Measurements from ENCODE around the gene TEKTIP1. TPM values are rescaled to one million over a fixed set of nuclear protein-coding genes. Genes with fewer than 3 reads are reported as not detected.

Gene TEKTIP1
- total and polyA plus RNA-seq, 10 of the 15 experiments (the other 5 are each of a cell fraction or from before 2014, with no cell fraction given), result 0.18 to 2.6 (median 0.60) TPM; not detected in 5

DNA sequence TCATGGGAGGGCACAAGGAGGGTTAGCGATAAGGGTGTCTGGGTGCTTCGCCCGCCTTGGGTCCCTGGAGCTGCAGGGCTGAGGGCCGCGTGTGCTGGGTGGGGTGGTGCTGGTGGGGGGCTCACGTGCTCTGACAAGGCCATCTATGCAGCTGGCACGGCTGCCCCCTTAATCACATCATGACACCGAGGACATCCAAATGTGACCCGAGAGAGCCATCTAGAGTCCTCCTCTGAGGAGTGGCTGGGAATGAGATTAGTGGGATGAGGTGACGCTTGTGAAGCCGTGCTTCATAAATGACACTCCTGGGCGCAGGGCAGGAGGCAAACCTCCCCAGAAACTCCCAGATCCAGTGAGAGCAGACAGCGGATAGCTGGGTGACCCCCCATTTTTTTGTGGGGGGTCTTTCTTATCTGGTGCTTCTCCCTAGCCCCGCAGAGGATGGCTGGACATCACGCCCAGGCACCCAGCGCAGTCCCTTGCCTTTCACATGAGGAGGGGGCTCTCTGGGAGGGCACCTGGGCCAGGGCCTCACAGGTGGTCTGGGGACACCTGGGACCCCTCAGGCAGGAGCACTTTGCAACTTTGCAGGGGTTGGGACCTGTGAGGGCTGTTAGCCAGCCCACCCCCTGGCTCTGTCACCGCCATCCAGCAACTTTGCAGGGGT lies 26.3 kb upstream of the TEKTIP1 start:
- SMC1A ChIA-PET (ENCODE audit: uncharacterized antibody, unreplicated experiment), result no interaction called here
- no peaks in the 10 kb centered on the region for H3K27me3 ChIP-seq (replicated peaks in 1 of 2; ENCODE audit: control insufficient read depth in 2 of 2, insufficient read depth in 2 of 2, low read length in 1 of 2)
- no peaks in the 10 kb centered on the region for H4K20me1 ChIP-seq (ENCODE audit: control insufficient read depth, insufficient read depth)
- in situ Hi-C loops (cut with MboI) (no loop called here), intact Hi-C loops (cut with micrococcal nuclease; ENCODE audit: unreplicated experiment) (no loop called here)
- H3K4me2 ChIP-seq (ENCODE audit: control insufficient read depth, insufficient read depth), result no peak overlapping the region
- H3K9me3 ChIP-seq (replicated peaks; ENCODE audit: control insufficient read depth, insufficient read depth, low read length), result no peaks in the 10 kb centered on the region
- H2AFZ ChIP-seq (ENCODE audit: control insufficient read depth, low read depth, low read length), result no peak overlapping the region
- POLR2A ChIA-PET, result no interaction called here
- TF ChIP-seq SREBF2 (IDR thresholded peaks at IDR 0.05; ENCODE audit: low read length) (no peak), WRNIP1 (IDR thresholded peaks at IDR 0.05; ENCODE audit: borderline replicate concordance, low read depth, low read length) (no peak), BCL11A (IDR thresholded peaks at IDR 0.05; ENCODE audit: low read depth, low read length) (no peak)
- CTCF ChIA-PET, result no interaction called here
- peaks cover 32% of the 10 kb centered on the region for H3K79me2 ChIP-seq (ENCODE audit: control insufficient read depth, insufficient read depth, low read length)
- H3K36me3 ChIP-seq (ENCODE audit: control insufficient read depth in 2 of 2, insufficient read depth in 2 of 2, low read length in 1 of 2), result peaks cover 0 to 1% of the 10 kb centered on the region in 2 experiments; a peak in 3 of 4 replicates
- H3K27ac ChIP-seq (ENCODE audit: control insufficient read depth, insufficient read depth), result no peak overlapping the region
- H3K4me3 ChIP-seq, result no peak overlapping the region
- DNase-seq (ENCODE audit: low read depth, low spot score), result no peak
- no peak for FAIRE-seq
- RAD21 ChIA-PET (ENCODE audit: unreplicated experiment), result no interaction called here
- no peak for ATAC-seq
- H3K9ac ChIP-seq (ENCODE audit: control insufficient read depth, insufficient read depth, low read length), result no peak overlapping the region
- 91% methylated on average over 17 of the region's 17 CpGs for WGBS (ENCODE audit: insufficient coverage, insufficient replicate concordance, low lambda C conversion rate, missing lambda C conversion rate)
- H3K4me1 ChIP-seq (ENCODE audit: control insufficient read depth, insufficient read depth, low read length), result peaks cover 9% of the 10 kb centered on the region; the same call in 1 of the 2 replicates
- BruUV-seq (replicated peaks), result no TSS peak

DNA sequence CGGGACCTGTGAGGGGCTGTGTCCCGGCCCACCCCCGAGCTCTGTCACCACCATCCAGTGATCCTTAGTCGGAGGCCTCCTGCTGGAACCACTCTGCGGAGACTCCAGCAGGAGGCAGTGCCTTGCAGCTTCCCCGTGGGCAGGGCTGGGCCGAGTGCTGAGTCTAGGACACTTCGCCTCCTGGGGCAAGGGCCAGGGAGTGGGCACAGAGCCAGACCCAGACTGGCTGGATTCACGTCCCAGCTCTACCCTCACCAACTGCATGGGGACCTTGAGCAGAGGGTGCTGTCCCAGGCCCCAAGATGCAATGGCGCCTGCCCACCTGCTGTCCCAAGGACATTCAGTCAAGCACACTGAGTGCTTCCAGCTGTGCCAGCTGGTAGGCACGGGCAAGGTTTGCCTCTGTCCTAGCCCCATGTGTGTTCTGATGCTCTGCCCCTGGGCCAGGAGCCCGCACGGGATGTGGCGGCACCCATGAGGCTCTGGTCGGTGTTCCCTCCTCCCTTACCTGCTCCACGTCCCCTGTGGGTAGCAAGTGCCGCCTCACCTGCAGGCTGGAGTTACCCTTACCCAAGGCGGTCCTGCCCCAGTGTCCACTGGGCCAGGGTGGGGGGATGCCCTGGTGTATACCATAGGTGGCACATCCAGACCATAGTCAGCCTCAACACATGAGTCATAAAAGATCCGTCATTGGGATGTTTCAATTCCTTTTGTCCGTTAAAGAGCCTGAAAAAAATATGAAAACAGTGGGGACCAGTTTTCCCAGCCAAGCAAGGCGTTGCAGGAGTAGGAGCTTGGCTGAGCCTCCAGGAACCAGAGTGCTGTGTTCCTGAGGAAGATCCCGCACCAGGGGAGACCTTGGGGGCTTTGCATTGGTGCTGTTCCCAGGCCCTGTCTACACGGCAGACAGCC lies 25.5 kb upstream of the TEKTIP1 start:
- in situ Hi-C loops (cut with MboI) (no loop called here), intact Hi-C loops (cut with micrococcal nuclease; ENCODE audit: unreplicated experiment) (no loop called here)
- no peaks in the 10 kb centered on the region for H3K9me3 ChIP-seq (replicated peaks; ENCODE audit: control insufficient read depth, insufficient read depth, low read length)
- 88% methylated on average over 23 of the region's 23 CpGs for whole genome bisulfite sequencing (ENCODE audit: insufficient coverage, insufficient replicate concordance, low lambda C conversion rate, missing lambda C conversion rate)
- no peak overlapping the region for H3K27ac ChIP-seq (ENCODE audit: control insufficient read depth, insufficient read depth)
- FAIRE-seq, result no peak
- RAD21 ChIA-PET (ENCODE audit: unreplicated experiment), result no interaction called here
- H2AFZ ChIP-seq (ENCODE audit: control insufficient read depth, low read depth, low read length), result no peak overlapping the region
- no peak for ATAC-seq
- H3K27me3 ChIP-seq (replicated peaks in 1 of 2; ENCODE audit: control insufficient read depth in 2 of 2, insufficient read depth in 2 of 2, low read length in 1 of 2), result no peaks in the 10 kb centered on the region
- no peaks in the 10 kb centered on the region for H4K20me1 ChIP-seq (ENCODE audit: control insufficient read depth, insufficient read depth)
- H3K36me3 ChIP-seq (ENCODE audit: control insufficient read depth in 2 of 2, insufficient read depth in 2 of 2, low read length in 1 of 2), result peaks cover 0 to 1% of the 10 kb centered on the region in 2 experiments; a peak in 3 of 4 replicates
- H3K4me3 ChIP-seq, result no peak overlapping the region
- POLR2A ChIA-PET, result no interaction called here
- H3K4me1 ChIP-seq (ENCODE audit: control insufficient read depth, insufficient read depth, low read length), result peaks cover 9% of the 10 kb centered on the region; the same call in 1 of the 2 replicates
- no TSS peak for BruUV-seq (replicated peaks)
- CTCF ChIA-PET, result no interaction called here
- no peak overlapping the region for H3K4me2 ChIP-seq (ENCODE audit: control insufficient read depth, insufficient read depth)
- no peak for DNase-seq (ENCODE audit: low read depth, low spot score)
- SMC1A ChIA-PET (ENCODE audit: uncharacterized antibody, unreplicated experiment), result no interaction called here
- peaks cover 26% of the 10 kb centered on the region for H3K79me2 ChIP-seq (ENCODE audit: control insufficient read depth, insufficient read depth, low read length)
- H3K9ac ChIP-seq (ENCODE audit: control insufficient read depth, insufficient read depth, low read length), result no peak overlapping the region
- TF ChIP-seq NR2C2 (IDR thresholded peaks at IDR 0.05; ENCODE audit: borderline replicate concordance, control insufficient read depth, insufficient read length, low read depth), result no peak
- TF ChIP-seq NFIC (IDR thresholded peaks at IDR 0.05; ENCODE audit: low read depth, low read length), result no peak
- TF ChIP-seq, protein P1, sequence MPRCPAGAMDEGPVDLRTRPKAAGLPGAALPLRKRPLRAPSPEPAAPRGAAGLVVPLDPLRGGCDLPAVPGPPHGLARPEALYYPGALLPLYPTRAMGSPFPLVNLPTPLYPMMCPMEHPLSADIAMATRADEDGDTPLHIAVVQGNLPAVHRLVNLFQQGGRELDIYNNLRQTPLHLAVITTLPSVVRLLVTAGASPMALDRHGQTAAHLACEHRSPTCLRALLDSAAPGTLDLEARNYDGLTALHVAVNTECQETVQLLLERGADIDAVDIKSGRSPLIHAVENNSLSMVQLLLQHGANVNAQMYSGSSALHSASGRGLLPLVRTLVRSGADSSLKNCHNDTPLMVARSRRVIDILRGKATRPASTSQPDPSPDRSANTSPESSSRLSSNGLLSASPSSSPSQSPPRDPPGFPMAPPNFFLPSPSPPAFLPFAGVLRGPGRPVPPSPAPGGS (IDR thresholded peaks at IDR 0.05; ENCODE audit: borderline replicate concordance, insufficient read depth, low read depth, low read length, poor library complexity, severe bottlenecking), result no peak
- no peak for TF ChIP-seq POU2F2 (IDR thresholded peaks at IDR 0.05; ENCODE audit: borderline replicate concordance, low read depth, low read length)
- no peak for TF ChIP-seq CREM (IDR thresholded peaks at IDR 0.05; ENCODE audit: low read depth)
- TF ChIP-seq ZBED1 (IDR thresholded peaks at IDR 0.05; ENCODE audit: borderline replicate concordance), result no peak
- TF ChIP-seq EED (IDR thresholded peaks at IDR 0.05; ENCODE audit: low read depth), result no peak
- TF ChIP-seq IKZF1 (conservative IDR thresholded peaks at IDR 0.05), result no peak
- no peak for TF ChIP-seq FOXK2 (IDR thresholded peaks at IDR 0.05)
